ENCODE measurements around the gene C1orf210. TPM values are rescaled to one million over a fixed set of nuclear protein-coding genes. Genes with fewer than 3 reads are reported as not detected.
A peak's percentile ranks its signal among the peaks of the same experiment; 100 is the strongest.

Gene C1orf210
- total RNA-seq, 1 experiment from 2014 or later, result 29.3 TPM

GRCh38 chr1:43329995-43330751 lies 44.8 kb upstream of the C1orf210 start:
- H3K4me3 ChIP-seq, result no peak overlapping the region
- peak overlapping the region; percentile 23; the same call in 1 of the 2 replicates for H3K27ac ChIP-seq
- peak overlapping the region; percentile 66; the same call in 1 of the 2 replicates for H2AFZ ChIP-seq
- no peaks in the 10 kb centered on the region for H3F3A ChIP-seq (ENCODE audit: insufficient read depth, low read depth)
- no peaks in the 10 kb centered on the region for H3K9me2 ChIP-seq (ENCODE audit: insufficient read depth)
- intact Hi-C loops (cut with micrococcal nuclease; ENCODE audit: unreplicated experiment), result no loop called here
- H3K79me2 ChIP-seq (ENCODE audit: low read depth), result no peaks in the 10 kb centered on the region
- H4K20me1 ChIP-seq (ENCODE audit: insufficient read depth), result no peaks in the 10 kb centered on the region
- H3K4me1 ChIP-seq (replicated peaks; ENCODE audit: insufficient read depth), result peaks cover 15% of the 10 kb centered on the region
- H3K4me2 ChIP-seq, result peak overlapping the region; percentile 53
- POLR2A ChIA-PET (ENCODE audit: unreplicated experiment), result interaction anchor here (0.7 kb wide), 1 partner anchor 73 kb away, joined by 3 read pairs; no protein-coding TSS in a partner anchor
- peaks cover 4% of the 10 kb centered on the region; the same call in 1 of the 2 replicates for H3K9me3 ChIP-seq (ENCODE audit: insufficient read depth, low read depth)
- H3K27me3 ChIP-seq (ENCODE audit: insufficient read depth, low read depth), result no peaks in the 10 kb centered on the region
- CTCF ChIA-PET, result interaction anchor here (0.6 to 1.1 kb wide), 2 partner anchors 45 to 90 kb away, joined by 11 to 14 read pairs; partner anchors contain the start of gene C1orf210
- no peak for TF ChIP-seq EZH2 (IDR thresholded peaks at IDR 0.05; ENCODE audit: low read depth)
- no peak for TF ChIP-seq CTCF (conservative IDR thresholded peaks at IDR 0.05)
- H3K36me3 ChIP-seq (ENCODE audit: low read depth), result no peaks in the 10 kb centered on the region
- peak; percentile 61 to 77 for DNase-seq
- TSS peak; percentile 44 for BruUV-seq (replicated peaks)

- no peak for TF ChIP-seq CTCF (conservative IDR thresholded peaks at IDR 0.05)
- TF ChIP-seq EZH2 (IDR thresholded peaks at IDR 0.05; ENCODE audit: low read depth), result no peak
- intact Hi-C loops (cut with micrococcal nuclease; ENCODE audit: unreplicated experiment), result no loop called here
- H3K79me2 ChIP-seq (ENCODE audit: low read depth), result no peaks in the 10 kb centered on the region
- H3F3A ChIP-seq (ENCODE audit: insufficient read depth, low read depth), result no peaks in the 10 kb centered on the region
- H3K4me2 ChIP-seq, result no peak overlapping the region
- no TSS peak for BruUV-seq (replicated peaks)
- peaks cover 15% of the 10 kb centered on the region for H3K4me1 ChIP-seq (replicated peaks; ENCODE audit: insufficient read depth)
- no peak overlapping the region for H3K4me3 ChIP-seq
- no peaks in the 10 kb centered on the region for H3K36me3 ChIP-seq (ENCODE audit: low read depth)
- no peaks in the 10 kb centered on the region for H3K27me3 ChIP-seq (ENCODE audit: insufficient read depth, low read depth)
- no peak for DNase-seq
- no peaks in the 10 kb centered on the region for H3K9me2 ChIP-seq (ENCODE audit: insufficient read depth)
- POLR2A ChIA-PET (ENCODE audit: unreplicated experiment), result no interaction called here
- peaks cover 4% of the 10 kb centered on the region; the same call in 1 of the 2 replicates for H3K9me3 ChIP-seq (ENCODE audit: insufficient read depth, low read depth)
- no peak overlapping the region for H2AFZ ChIP-seq
- CTCF ChIA-PET, result no interaction called here
- H4K20me1 ChIP-seq (ENCODE audit: insufficient read depth), result no peaks in the 10 kb centered on the region
- H3K27ac ChIP-seq, result no peak overlapping the region
Measured at GRCh38 chr1:43327549-43328292, 42.3 kb upstream of the C1orf210 start.

- intact Hi-C loops (cut with micrococcal nuclease; ENCODE audit: unreplicated experiment), result no loop called here
- no TSS peak for BruUV-seq (replicated peaks)
Measured at GRCh38 chr1:43325381-43325780, 40.0 kb upstream of the C1orf210 start.

More at GRCh38 chr1:43325381-43325780, 40.0 kb upstream of the C1orf210 start:
- H3K4me3 ChIP-seq, result no peak overlapping the region
- no peaks in the 10 kb centered on the region for H3K79me2 ChIP-seq (ENCODE audit: low read depth)
- H2AFZ ChIP-seq, result no peak overlapping the region
- no peak for DNase-seq
- TF ChIP-seq CTCF (conservative IDR thresholded peaks at IDR 0.05), result no peak
- TF ChIP-seq EZH2 (IDR thresholded peaks at IDR 0.05; ENCODE audit: low read depth), result no peak
- ChIA-PET POLR2A (ENCODE audit: unreplicated experiment) (no interaction called here), CTCF (no interaction called here)
- peaks cover 10% of the 10 kb centered on the region for H3K4me1 ChIP-seq (replicated peaks; ENCODE audit: insufficient read depth)
- H3K4me2 ChIP-seq, result no peak overlapping the region
- H3K27ac ChIP-seq, result no peak overlapping the region
- no peaks in the 10 kb centered on the region for H4K20me1 ChIP-seq (ENCODE audit: insufficient read depth)
- no peaks in the 10 kb centered on the region for H3K27me3 ChIP-seq (ENCODE audit: insufficient read depth, low read depth)
- no peaks in the 10 kb centered on the region for H3K9me2 ChIP-seq (ENCODE audit: insufficient read depth)
- H3K9me3 ChIP-seq (ENCODE audit: insufficient read depth, low read depth), result peaks cover 4% of the 10 kb centered on the region; the same call in 1 of the 2 replicates
- H3F3A ChIP-seq (ENCODE audit: insufficient read depth, low read depth), result no peaks in the 10 kb centered on the region
- no peaks in the 10 kb centered on the region for H3K36me3 ChIP-seq (ENCODE audit: low read depth)
